B cell (primary cell): ENCODE data around the gene DHH.
A peak's percentile ranks its signal among the peaks of the same experiment; 100 is the strongest.

Source experiments
- EZH2 ChIP-seq: IDR thresholded peaks from 2 replicates; pipeline ENCODE4 v1.6.1; 2012; ENCODE audit warnings: borderline replicate concordance, low read depth, mild to moderate bottlenecking, moderate library complexity, low read length; ENCODE audit not compliant: insufficient read depth, poor library complexity, severe bottlenecking
- TF ChIP-seq, protein P1 (sequence below): fragments of 200-600 bp; IDR thresholded peaks from one replicate; pipeline ENCODE4 v1.8.0; 2022; ENCODE audit warnings: antibody characterized with exemption, mild to moderate bottlenecking

DNA sequence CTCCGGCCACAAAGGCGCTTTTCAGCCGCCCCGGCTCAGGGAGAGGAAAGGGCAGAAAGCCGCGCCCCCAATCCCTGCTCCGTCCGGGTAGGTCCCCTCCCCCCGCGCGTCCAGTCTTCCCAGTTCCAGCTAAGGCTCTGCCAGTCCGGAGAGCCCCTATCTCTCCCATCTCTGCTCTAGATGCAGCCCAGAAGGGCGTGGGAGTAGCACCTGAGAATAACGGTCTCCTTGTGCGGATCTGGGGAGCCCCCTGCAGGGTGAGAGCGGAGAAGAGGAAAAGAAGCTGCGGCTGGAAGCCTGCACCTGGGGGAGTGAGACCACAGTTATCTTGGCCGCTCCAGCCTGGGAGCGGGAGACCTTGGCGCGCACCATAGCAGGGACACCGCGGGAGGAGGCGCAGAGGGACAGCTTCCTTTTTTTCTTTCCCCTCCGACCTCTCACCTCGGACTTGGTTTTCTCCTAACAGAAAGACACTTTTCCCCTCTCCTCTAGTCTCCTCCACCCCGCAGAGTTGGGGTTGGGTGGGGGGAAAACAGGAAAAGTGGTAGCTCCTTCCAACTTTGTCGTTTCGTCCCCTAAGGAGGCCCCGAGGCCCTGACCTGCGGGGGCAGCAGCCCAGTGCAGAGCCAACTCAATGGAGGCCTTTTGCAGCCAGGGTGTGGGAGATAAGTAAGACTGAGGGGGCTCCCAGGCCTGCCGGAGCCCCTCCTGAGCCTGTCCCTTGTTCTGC lies 2.4 kb downstream of the DHH start:
- TF ChIP-seq, protein P1, sequence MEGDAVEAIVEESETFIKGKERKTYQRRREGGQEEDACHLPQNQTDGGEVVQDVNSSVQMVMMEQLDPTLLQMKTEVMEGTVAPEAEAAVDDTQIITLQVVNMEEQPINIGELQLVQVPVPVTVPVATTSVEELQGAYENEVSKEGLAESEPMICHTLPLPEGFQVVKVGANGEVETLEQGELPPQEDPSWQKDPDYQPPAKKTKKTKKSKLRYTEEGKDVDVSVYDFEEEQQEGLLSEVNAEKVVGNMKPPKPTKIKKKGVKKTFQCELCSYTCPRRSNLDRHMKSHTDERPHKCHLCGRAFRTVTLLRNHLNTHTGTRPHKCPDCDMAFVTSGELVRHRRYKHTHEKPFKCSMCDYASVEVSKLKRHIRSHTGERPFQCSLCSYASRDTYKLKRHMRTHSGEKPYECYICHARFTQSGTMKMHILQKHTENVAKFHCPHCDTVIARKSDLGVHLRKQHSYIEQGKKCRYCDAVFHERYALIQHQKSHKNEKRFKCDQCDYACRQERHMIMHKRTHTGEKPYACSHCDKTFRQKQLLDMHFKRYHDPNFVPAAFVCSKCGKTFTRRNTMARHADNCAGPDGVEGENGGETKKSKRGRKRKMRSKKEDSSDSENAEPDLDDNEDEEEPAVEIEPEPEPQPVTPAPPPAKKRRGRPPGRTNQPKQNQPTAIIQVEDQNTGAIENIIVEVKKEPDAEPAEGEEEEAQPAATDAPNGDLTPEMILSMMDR, result peak; percentile 65
- TF ChIP-seq EZH2, result no peak
